NCI-H1436 (cell line): ENCODE results near the gene RAB19.
"Not testable (repeated sequence)": the region's sequence is repeated elsewhere in the genome, so short reads cannot be mapped to it uniquely, and the experiment has no call there.

Experiments used
- DNase-seq: peaks from one replicate; lab custom pipeline; 2025; lab: John Stamatoyannopoulos, UW

Gene RAB19

GRCh38 chr7:140402178-140402835 lies 1.6 kb upstream of the RAB19 start:
- DNase-seq = no peak

- DNase-seq = no peak
Observed at GRCh38 chr7:140404565-140405065, 757 bp downstream of the RAB19 start.

- DNase-seq = no peak
Observed at GRCh38 chr7:140415361-140415760, 11.5 kb downstream of the RAB19 start.

GRCh38 chr7:140415816-140416215 lies 12.0 kb downstream of the RAB19 start:
- not testable (repeated sequence) for DNase-seq

- DNase-seq = no peak
Observed at GRCh38 chr7:140416560-140416959, 12.7 kb downstream of the RAB19 start.

GRCh38 chr7:140417456-140418155 lies 13.7 kb downstream of the RAB19 start:
- DNase-seq = peak; percentile 14

- DNase-seq = peak; percentile 14
Observed at GRCh38 chr7:140418156-140418472, 14.3 kb downstream of the RAB19 start.

GRCh38 chr7:140418653-140419052 lies 14.8 kb downstream of the RAB19 start:
- no peak for DNase-seq

- DNase-seq = no peak
Observed at GRCh38 chr7:140421521-140421920, 17.7 kb downstream of the RAB19 start.

- DNase-seq = no peak
Observed at GRCh38 chr7:140423501-140423900, 19.6 kb downstream of the RAB19 start.

- DNase-seq = no peak
Observed at GRCh38 chr7:140425718-140426117, 21.9 kb downstream of the RAB19 start.

- no peak for DNase-seq
Observed at GRCh38 chr7:140426130-140426529, 22.3 kb downstream of the RAB19 start.

GRCh38 chr7:140433396-140433795 lies 29.5 kb downstream of the RAB19 start:
- DNase-seq = no peak

- DNase-seq = no peak
Observed at GRCh38 chr7:140435252-140435895, 31.5 kb downstream of the RAB19 start.

GRCh38 chr7:140439359-140439758 lies 35.5 kb downstream of the RAB19 start:
- DNase-seq = no peak

- no peak for DNase-seq
Observed at GRCh38 chr7:140440593-140440992, 36.7 kb downstream of the RAB19 start.

GRCh38 chr7:140441519-140441918 lies 37.7 kb downstream of the RAB19 start:
- no peak for DNase-seq

- no peak for DNase-seq
Observed at GRCh38 chr7:140446467-140446866, 42.6 kb downstream of the RAB19 start.

GRCh38 chr7:140447841-140448240 lies 44.0 kb downstream of the RAB19 start:
- DNase-seq = no peak

GRCh38 chr7:140448781-140449480 lies 45.1 kb downstream of the RAB19 start:
- no peak for DNase-seq

GRCh38 chr7:140451716-140452115 lies 47.9 kb downstream of the RAB19 start:
- DNase-seq = no peak

GRCh38 chr7:140453273-140453672 lies 49.4 kb downstream of the RAB19 start:
- no peak for DNase-seq
